ENCODE results near the gene DCHS1.

DCHS1 gene

DNA sequence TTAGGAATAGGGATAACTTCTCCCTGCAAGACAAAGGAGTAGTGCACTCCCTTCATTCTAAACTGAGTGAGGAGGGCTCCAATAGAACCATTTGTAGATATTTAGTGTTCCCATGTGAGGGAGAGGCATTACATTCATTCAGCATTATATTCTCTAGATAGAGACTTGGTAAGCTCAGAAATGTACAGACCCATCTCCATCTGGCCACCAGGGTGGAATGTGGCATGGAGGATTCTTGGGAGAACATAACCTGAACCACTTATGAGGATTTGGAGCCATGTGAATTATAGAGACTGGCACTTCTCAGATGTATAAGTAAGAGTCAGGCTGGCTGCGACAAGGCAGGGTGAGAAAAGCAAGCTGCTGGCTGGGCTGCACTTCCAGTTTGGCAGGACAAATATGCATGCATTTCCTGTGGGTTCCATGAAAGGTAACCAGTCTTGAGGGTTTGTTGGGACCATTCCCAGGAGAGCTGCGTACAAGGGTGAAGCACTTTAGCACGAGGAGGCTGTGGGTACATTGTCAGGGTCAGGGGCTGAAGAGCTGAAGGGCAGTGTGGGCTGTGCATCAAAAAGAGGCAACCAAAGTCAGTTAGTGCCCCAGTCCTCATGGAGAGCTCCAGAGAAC is 61.4 kb downstream of the DCHS1 start:
- no peak for DNase-seq (ENCODE audit: low read depth)

GRCh38 chr11:6588018-6588417 is 67.6 kb downstream of the DCHS1 start:
- DNase-seq (ENCODE audit: low read depth), result no peak

GRCh38 chr11:6587360-6587953 is 68.2 kb downstream of the DCHS1 start:
- no peak for DNase-seq (ENCODE audit: low read depth)

DNA sequence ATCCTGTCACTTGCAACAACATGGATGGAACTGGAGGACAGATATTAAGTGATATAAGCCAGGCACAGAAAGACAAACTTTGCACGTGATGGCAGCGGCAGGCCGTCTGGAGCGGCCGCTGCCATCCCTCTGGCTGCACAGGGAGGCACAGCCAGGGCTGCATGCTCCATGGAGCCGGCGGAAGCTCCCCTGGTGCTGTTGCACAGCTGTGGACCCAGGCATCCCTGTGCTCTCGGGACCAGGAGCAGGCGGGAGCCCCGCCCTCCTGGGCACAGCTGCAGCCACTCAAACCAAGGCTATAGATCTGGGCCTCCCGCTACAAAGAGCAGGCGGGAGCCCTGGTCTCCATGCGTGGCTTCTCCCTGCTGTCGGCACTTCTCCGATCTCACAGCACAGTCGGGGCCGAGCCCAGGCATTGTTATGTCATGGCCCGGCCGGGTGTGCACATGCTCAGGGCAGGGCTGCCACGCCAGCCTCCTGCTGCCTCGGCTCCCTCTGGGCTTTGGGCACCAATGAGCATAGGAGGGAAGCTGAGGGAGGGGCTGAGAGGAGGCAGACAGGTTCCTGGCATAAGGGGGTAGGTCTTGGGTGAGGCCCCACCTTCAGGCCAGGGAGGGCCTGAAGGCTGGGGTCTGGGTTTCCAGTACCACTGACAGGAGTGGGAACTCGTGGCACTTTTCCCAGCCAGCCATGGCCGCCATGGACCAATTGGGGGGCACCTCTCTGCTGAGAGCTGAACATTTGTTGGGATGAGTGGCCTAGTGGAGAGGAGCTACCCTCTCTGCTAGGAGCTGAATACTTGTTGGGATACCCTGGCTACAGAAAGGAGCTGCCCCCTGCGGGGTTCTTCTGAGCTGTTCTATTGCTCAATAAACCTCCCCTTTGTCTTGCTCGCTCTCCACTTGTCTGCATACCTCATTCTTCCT is 68.9 kb downstream of the DCHS1 start:
- no peak for DNase-seq (ENCODE audit: low read depth)

DNA sequence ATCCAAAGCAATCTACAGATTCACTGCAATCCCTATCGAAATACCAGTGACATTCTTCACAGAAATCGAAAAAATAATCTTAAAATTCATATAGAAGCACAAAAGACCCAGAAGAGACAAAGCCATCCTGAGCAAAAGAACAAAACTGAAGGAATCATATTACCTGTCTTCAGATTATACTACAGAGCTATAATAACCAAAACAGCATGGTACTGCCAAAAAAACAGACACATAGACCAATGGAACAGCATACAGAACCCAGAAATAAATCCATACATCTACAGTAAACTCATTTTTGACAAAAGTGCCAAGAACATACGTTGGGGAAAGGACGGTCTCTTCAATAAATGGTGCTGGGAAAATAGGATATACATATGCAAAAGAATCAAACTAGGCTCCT is 71.1 kb downstream of the DCHS1 start:
- DNase-seq (ENCODE audit: low read depth), result no peak

DNA sequence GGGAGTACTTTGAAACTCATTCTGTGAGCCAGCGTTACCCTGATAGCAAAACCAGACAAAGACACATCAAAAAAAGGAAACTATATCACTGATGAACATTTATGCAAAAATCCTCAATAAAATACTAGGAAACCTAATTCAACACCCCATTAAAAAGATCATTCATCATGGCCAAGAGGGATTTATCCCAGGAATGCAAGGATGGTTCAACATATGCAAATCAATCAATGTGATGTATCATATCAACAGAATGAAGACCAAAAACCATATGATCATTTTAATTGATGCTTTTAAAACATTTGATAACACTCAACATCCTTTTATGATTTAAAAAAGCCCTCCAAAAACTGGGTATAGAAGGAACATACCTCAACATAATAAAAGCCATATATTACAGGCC is 72.0 kb downstream of the DCHS1 start:
- no peak for DNase-seq (ENCODE audit: low read depth)

- no peak for DNase-seq (ENCODE audit: low read depth)
Observed at GRCh38 chr11:6579681-6580080, 75.9 kb downstream of the DCHS1 start.

DNA sequence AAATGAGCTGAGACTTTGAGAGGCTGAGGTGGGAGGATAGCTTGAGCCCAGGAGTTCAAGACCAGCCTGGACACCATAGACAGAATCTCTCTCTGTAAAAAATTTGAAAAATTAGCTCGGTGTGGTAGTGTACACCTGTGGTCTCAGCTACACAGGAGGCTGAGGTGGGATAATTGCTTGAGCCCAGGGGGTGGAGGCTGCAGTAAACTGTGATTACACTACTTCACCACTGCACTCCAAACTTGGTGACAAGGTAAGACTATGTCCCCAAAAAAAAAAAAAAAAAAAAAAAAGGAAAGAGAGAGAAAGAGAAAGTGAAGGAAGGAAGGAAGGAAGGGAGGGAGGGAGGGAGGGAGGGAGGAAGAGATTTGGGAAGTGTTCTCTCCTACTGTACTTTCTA is 77.5 kb downstream of the DCHS1 start:
- DNase-seq (ENCODE audit: low read depth), result no peak

GRCh38 chr11:6576471-6577373 is 78.9 kb downstream of the DCHS1 start:
- peak; percentile 6 for DNase-seq (ENCODE audit: low read depth)

GRCh38 chr11:6574816-6575715 is 80.5 kb downstream of the DCHS1 start:
- DNase-seq (ENCODE audit: low read depth), result no peak

DNA sequence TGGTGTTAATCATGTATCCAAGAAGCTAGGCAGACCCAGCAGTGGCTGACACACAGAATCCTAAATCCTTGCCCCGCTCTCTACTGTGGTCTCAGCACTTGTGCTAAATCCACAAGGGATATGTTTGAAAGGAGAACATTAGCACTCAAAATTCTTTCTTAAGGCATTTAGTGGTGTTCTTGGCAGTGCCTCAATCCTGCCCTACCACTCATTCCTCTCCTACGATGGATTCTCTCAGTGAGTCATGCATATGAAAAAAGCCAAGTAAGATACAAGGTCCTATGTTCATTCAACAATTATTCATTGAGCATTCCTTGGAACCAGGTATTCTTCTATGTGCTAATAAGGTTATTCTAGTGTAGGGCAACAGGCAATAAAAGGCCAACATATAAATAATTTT is 83.4 kb downstream of the DCHS1 start:
- peak; percentile 39 for DNase-seq (ENCODE audit: low read depth)

DNA sequence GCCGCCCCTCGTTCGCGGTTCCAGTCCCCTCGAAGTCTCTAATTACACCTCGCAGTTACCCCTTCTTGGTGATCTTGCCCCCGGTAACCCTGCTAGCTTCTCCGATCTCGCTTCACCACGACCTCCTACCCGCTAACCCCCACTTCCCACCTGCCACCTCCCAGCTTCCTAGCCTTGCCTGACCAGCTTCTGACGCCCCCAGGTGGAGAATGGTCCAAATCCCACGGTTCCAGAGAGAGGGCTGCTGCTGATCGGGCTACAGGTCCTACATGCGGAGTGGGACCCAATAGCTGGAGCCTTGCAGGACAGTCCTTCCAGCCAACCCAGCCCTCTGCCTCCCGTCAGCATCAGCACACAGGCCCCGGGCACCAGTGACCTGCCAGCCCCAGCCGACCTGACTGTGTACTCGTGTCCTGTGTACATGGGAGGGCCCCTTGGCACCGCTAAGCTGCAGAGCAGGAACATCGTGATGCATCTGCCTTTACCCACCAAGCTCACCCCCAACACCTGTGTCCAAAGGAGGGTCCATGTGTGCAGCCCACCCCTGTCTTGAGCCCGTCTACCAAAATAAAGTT is 84.1 kb downstream of the DCHS1 start:
- DNase-seq (ENCODE audit: low read depth), result no peak

All from ELR (cell line).